GM19468 (cell line): Measurements from ENCODE around the gene FLG.
"Not testable (repeated sequence)": the region's sequence is repeated elsewhere in the genome, so short reads cannot be mapped to it uniquely, and the experiment has no call there.

Source experiments
- ATAC-seq: cut with Tn5 transposase; IDR thresholded peaks from one replicate; pipeline ENCODE4 v1.9.1; 2021; ENCODE audit warnings: mild to moderate bottlenecking, moderate library complexity, moderate number of reproducible peaks; ENCODE audit not compliant: unreplicated experiment; ENCODE audit errors: extremely low read depth

Gene FLG

DNA sequence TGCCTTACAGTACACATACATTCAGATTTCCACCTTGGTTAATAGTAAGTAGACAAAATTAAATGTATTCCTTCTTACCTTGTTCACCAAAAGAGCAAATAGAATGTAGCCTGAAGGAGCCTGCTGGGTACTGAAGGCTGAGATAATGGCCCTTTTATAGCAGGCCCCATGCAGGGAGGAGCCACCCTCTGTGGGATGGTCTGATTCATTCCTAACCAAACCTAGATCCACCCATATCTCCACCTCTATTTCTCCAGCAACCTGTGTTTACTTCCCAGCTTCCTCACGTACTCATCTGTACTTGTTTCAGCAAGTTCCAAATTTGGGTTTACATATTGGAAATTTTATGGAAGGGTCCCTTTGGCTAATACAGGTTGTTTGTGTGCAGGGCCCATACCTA lies at the start of gene FLG:
FLG (minus strand) TSS at position 129 of the 400 bp plus-strand sequence. CDS start 9,783 bp downstream, outside the sequence.
- no peak for ATAC-seq

- no peak for ATAC-seq
Measured at GRCh38 chr1:152374451-152374850, 49.4 kb upstream of the FLG start.

DNA sequence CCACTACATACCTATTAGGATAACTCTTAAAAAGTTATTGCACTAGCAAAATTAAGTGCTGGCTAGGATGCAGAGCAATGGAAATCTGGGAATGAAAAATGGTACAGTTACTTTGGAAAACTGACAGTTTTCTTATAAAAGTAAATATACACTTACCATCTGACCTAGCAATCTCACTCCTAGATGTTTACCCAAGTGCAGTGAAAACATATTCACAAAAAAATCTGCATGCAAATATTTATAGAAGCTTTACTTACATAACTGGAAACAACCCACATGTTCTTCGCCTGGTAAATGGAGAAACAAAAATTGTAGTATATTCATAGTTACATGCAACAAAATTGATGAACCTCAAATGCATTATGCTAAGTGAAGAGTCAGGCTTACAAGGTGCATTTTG lies 47.6 kb upstream of the FLG start:
- no peak for ATAC-seq

GRCh38 chr1:152367436-152367835 lies 42.4 kb upstream of the FLG start:
- ATAC-seq: no peak

- ATAC-seq: no peak
Measured at GRCh38 chr1:152359906-152360305, 34.9 kb upstream of the FLG start, which contains the start of gene FLG2. Gene FLG2, minus strand, starts transcription at chr1:152360006. Its CDS starts 1,122 bp downstream, at chr1:152358884.

DNA sequence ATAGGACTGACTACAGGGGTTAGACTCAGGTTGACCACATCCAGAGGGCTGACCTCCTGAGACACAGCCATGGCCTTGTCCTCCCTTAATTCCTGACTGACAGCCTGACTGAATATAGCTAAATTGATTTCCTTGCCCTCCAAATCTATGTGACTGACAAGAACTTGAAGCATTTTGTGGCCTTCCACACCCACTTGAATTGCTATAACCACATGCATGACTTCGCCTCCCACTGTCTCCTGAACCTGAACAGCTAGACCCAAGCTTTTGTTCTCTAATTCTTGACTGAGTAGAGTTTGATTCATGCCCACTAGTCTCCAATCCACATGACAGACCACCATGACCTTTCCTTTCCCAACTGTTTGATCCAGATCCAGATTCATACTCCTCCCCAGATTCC lies 31.7 kb upstream of the FLG start:
- ATAC-seq: no peak

DNA sequence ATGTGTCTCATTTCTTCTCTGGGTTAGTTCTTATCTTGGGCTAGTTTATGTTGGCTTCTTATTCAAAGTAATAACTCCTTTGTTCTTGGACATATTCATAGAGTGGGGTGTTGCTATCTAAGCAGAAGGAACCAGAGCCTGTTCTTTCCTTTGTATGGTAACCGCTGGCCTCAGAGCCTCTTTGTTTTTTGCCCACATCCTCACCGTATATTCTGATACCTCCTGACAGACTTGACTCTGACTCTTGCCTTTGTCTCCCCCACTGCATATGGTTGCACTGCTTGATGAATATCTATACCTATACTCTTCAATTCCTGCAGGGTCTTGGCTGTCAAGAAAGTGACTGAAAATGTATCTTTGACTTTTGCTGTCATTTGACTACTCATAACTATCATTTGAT lies 24.6 kb upstream of the FLG start:
- no peak for ATAC-seq

DNA sequence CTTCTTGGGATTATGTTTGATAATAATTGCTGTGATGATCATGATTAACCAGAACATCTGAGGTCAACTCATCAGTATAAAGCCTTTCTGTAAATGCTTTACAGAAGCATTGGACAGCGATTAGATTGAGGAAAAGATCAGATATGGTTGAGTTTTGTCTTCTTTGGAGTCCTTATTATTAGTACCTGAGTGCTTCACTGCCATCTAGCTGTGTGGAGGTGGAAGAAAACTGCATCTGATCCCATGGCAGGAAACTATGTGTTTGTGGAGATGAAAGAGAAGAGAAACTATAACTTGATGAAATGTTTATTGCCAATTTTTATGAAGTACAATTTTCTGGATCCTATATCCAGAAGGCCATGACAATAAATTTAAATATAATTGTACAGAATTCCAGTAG lies 23.4 kb upstream of the FLG start:
- no peak for ATAC-seq

- no peak for ATAC-seq
Measured at GRCh38 chr1:152347116-152347728, 22.2 kb upstream of the FLG start.

DNA sequence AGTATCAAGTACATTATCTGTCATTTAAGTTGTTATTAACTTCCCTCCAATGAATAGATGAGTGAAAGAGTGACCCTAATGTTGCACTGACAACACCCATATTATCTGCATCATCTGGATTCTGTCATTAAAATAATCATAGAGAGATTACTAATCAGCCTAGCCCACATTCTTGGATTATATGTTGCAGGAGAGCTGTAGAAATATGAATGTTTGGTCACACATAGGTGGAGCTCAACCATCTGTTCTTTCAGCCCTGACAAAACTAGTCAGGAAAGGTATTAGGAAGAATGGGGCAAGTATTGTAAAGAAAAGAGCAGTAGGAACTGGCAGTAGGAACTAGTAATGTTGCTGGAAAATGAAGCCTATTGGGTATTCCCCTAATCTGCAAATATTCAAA lies 19.4 kb upstream of the FLG start:
- ATAC-seq: no peak

GRCh38 chr1:152343006-152343405 lies 18.0 kb upstream of the FLG start:
- ATAC-seq: no peak

GRCh38 chr1:152335399-152335798 lies 10.4 kb upstream of the FLG start:
- no peak for ATAC-seq

DNA sequence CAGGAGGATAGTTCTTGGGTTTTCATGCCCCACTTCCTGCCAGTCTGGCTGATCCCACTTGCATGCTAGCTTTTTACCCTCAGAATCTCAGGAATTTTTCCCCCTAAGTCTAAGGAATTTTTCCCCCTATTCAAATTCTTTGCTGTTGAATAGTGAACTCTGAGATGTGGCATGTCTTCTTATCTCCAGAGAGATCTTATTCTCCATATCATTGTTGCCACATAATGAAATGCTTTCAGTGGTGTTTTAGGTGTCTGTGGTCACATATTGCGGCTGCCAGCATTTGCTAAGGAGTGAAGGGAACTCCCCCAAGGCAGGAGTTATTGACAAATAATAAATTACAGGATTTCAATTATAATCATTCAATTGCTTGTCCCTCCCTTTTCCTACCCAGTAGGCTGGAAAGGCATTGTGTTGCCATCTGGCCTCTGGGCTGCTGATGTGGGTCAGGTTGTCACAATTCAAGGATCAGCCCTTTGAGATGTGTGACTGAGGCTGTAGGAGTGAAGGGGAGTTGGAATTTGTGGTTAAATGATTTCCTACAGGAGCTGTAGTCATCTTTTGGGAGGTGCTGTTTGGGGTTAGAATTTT lies 3.9 kb upstream of the FLG start:
- ATAC-seq: no peak

- no peak for ATAC-seq
Measured at GRCh38 chr1:152313970-152314369, 11.1 kb downstream of the FLG start.

- ATAC-seq: no peak
Measured at GRCh38 chr1:152313319-152313801, 11.7 kb downstream of the FLG start.

GRCh38 chr1:152312169-152312568 lies 12.9 kb downstream of the FLG start:
- not testable (repeated sequence) for ATAC-seq

DNA sequence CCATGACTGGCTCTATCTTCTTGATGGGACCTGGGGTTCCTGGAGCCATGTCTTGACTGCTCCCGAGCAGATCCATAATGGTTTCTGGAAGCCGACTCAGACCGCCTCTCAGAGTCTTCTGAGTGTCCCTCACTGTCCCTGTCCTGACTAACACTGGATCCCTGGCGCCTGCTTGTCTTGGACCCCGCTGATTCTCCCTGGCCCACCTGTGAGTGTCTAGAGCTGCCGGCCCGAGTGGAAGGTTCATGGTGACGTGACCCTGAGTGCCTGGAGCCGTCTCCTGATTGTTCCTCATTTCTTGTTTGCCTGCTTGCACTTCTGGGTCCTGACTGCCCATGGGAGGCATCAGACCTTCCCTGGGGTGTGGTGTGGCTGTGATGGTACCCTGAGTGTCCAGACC lies 15.1 kb downstream of the FLG start:
- ATAC-seq: no peak

DNA sequence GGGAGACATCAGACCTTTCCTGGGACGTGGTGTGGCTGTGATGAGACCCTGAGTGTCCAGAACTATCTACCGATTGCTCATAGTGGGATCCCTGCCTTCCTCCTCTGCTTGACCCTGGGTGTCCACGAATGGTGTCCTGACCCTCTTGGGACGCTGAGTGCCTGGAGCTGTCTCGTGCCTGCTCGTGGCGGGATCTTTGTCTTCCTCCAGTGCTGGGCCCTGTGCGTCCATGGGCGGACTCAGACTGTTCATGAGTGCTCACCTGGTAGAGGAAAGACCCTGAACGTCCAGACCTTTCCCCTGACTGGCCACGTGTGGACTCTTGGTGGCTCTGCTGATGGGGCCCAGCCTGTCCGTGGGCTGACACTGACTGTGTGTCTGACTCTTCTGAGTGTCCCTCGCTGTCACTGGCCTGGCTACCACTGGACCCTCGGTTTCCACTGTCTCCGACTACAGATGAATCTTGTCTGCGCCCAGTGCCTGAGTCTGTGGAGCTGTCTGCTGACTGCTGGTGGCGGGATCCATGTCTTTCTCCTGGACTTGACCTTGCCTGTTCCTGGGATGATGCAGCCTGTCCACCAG lies 15.6 kb downstream of the FLG start:
- not testable (repeated sequence) for ATAC-seq

DNA sequence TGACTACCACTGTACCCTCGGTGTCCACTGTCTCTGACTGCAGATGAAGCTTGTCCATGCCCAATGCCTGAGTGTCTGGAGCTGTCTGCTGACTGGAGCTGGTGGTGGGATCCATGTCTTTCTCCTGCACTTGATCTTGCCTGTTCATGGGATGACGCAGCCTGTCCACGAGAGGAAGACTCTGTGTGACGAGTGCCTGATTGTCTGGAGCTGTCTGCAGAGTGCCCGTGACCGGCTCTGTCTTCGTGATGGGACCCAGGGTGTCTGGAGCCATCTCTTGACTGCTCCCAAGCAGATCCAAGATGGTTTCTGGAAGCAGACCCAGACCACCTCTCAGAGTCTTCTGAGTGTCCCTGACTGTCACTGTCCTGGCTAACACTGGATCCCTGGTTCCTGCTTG lies 16.3 kb downstream of the FLG start:
- not testable (repeated sequence) for ATAC-seq

DNA sequence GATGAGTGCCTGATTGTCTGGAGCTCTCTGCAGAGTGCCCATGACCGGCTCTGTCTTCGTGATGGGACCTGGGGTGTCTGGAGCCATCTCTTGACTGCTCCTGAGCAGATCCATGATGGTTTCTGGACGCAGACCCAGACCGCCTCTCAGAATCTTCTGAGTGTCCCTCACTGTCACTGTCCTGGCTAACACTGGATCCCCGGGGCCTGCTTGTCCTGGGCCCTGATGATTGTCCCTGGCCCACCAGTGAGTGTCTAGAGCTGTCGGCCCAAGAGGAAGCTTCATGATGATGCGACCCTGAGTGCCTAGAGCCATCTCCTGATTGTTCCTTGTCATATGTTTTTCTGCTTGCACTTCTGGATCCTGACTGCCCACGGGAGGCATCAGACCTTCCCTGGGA lies 17.1 kb downstream of the FLG start:
- not testable (repeated sequence) for ATAC-seq

DNA sequence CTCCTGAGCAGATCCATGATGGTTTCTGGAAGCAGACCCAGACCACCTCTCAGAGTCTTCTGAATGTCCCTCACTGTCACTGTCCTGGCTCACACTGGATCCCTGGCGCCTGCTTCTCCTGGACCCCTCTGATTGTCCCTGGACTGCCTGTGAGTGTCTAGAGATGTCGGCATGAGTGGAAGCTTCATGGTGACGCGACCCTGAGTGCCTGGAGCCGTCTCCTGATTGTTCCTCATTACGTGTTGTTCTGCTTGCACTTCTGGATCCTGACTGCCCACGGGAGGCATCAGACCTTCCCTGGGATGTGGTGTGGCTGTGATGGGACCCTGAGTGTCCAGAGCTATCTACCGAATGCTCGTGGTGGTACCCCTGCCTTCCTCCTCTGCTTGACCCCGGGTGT lies 18.9 kb downstream of the FLG start:
- not testable (repeated sequence) for ATAC-seq

GRCh38 chr1:152304773-152305172 lies 20.3 kb downstream of the FLG start:
- ATAC-seq: not testable (repeated sequence)
